HFF-Myc (cell line): ENCODE results near the gene EPHA3.

Source experiments
- DNase-seq: peaks from one replicate; pipeline ENCODE4 v3.0.0-alpha.2; 2011; ENCODE audit warnings: low read depth; ENCODE audit errors: extremely low read depth
- H3K4me3 ChIP-seq: replicated peaks from 2 replicates; pipeline ENCODE4 v1.5.1; 2011; ENCODE audit warnings: low read depth, mild to moderate bottlenecking, control low read depth, low read length
- CTCF ChIP-seq: IDR thresholded peaks from 2 replicates; pipeline ENCODE4 v1.5.1; 2012; ENCODE audit warnings: mild to moderate bottlenecking, low read depth, low read length, control low read depth; ENCODE audit errors: missing control alignments

The EPHA3 gene

GRCh38 chr3:89079944-89080343 is 27.5 kb upstream of the EPHA3 start:
- no peak for TF ChIP-seq CTCF
- DNase-seq, result no peak

GRCh38 chr3:89087851-89088250 is 19.6 kb upstream of the EPHA3 start:
- H3K4me3 ChIP-seq, result no peak overlapping the region
- no peak for TF ChIP-seq CTCF
- no peak for DNase-seq

More at GRCh38 chr3:89079944-89080343, 27.5 kb upstream of the EPHA3 start:
- H3K4me3 ChIP-seq, result no peak overlapping the region

GRCh38 chr3:89098173-89098572 is 9.2 kb upstream of the EPHA3 start:
- no peak for TF ChIP-seq CTCF
- no peak overlapping the region for H3K4me3 ChIP-seq
- DNase-seq, result no peak

GRCh38 chr3:89098964-89099585 is 8.3 kb upstream of the EPHA3 start:
- DNase-seq, result peak; percentile 15
- peak; percentile 95 for TF ChIP-seq CTCF

GRCh38 chr3:89101251-89101650 is 6.2 kb upstream of the EPHA3 start:
- no peak for TF ChIP-seq CTCF
- no peak overlapping the region for H3K4me3 ChIP-seq
- DNase-seq, result no peak

More at GRCh38 chr3:89098964-89099585, 8.3 kb upstream of the EPHA3 start:
- H3K4me3 ChIP-seq, result no peak overlapping the region

GRCh38 chr3:89101921-89102320 is 5.5 kb upstream of the EPHA3 start:
- TF ChIP-seq CTCF, result no peak
- no peak for DNase-seq
- no peak overlapping the region for H3K4me3 ChIP-seq

GRCh38 chr3:89104499-89104898 is 2.9 kb upstream of the EPHA3 start:
- no peak overlapping the region for H3K4me3 ChIP-seq
- no peak for TF ChIP-seq CTCF
- no peak for DNase-seq
